Cardiac muscle cell (in vitro differentiated cells and primary cell): ENCODE results near the gene SMYD3. TPM values are rescaled to one million over a fixed set of nuclear protein-coding genes. Genes with fewer than 3 reads are reported as not detected.

Source experiments
- DNase-seq, 2 donors: peaks; one replicate each; pipeline versions ENCODE4 v3.0.0 to v3.0.0-alpha.2; 2010 to 2017; ENCODE audit warnings: low read depth in 1 of 2, low spot score in 1 of 2
- H3K27ac ChIP-seq: fragments of 200-600 bp; sonication (generic); 2 replicates; pipeline ENCODE4 v1.5.1; 2016
- H3K27me3 ChIP-seq: fragments of 200-600 bp; sonication (generic); 2 replicates; pipeline ENCODE4 v1.6.0; 2016; ENCODE audit warnings: control low read depth
- H3K36me3 ChIP-seq: fragments of 200-600 bp; sonication (generic); 2 replicates; pipeline ENCODE4 v1.5.1; 2016; ENCODE audit warnings: control low read depth
- H3K4me1 ChIP-seq: fragments of 200-600 bp; sonication (generic); 2 replicates; pipeline ENCODE4 v1.8.1; 2017; ENCODE audit warnings: low read depth, mild to moderate bottlenecking, mixed run types
- H3K4me3 ChIP-seq: fragments of 200-600 bp; sonication (generic); 2 replicates; pipeline ENCODE4 v1.5.1; 2016; ENCODE audit warnings: mild to moderate bottlenecking
- H3K9me3 ChIP-seq: fragments of 200-600 bp; sonication (generic); 2 replicates; pipeline ENCODE4 v1.5.1; 2017; ENCODE audit warnings: low read depth, mild to moderate bottlenecking, control low read depth
- CTCF ChIP-seq: IDR thresholded peaks from 2 replicates; pipeline ENCODE4 v1.5.1; 2012; ENCODE audit warnings: low read depth, mild to moderate bottlenecking, low read length
- polyA plus RNA-seq: library from polyadenylated mRNA; unstranded; fragments of >200 nt; fragmentation: Nextera tagmentation; extraction: Ambion mirVana; gene quantifications from 2 replicates; pipeline ENCODE4 v1.2.1, GENCODE V29; 2016
- total RNA-seq: library from RNA; depleted of rRNA; stranded (reverse); fragments of >200 nt; gene quantifications from 2 replicates; pipeline ENCODE4 v1.2.3, GENCODE V29; 2016

The SMYD3 gene
- total and polyA plus RNA-seq, 2 experiments from 2014 or later = 47.2 to 50.8 TPM

GRCh38 chr1:246086191-246086590 lies 420.9 kb downstream of the SMYD3 start:
- H3K27ac ChIP-seq = no peak overlapping the region
- no peaks in the 10 kb centered on the region for H3K27me3 ChIP-seq
- H3K4me3 ChIP-seq = no peak overlapping the region
- DNase-seq = no peak
- H3K9me3 ChIP-seq = no peaks in the 10 kb centered on the region
- no peaks in the 10 kb centered on the region for H3K4me1 ChIP-seq
- TF ChIP-seq CTCF = no peak
- H3K36me3 ChIP-seq = no peaks in the 10 kb centered on the region

GRCh38 chr1:246083416-246083815 lies 423.7 kb downstream of the SMYD3 start:
- Histone ChIP-seq H3K9me3 (no peaks in the 10 kb centered on the region), H3K27ac (no peak overlapping the region), H3K36me3 (no peaks in the 10 kb centered on the region), H3K4me3 (no peak overlapping the region), H3K27me3 (no peaks in the 10 kb centered on the region), H3K4me1 (no peaks in the 10 kb centered on the region)
- no peak for DNase-seq
- no peak for TF ChIP-seq CTCF

GRCh38 chr1:246081856-246082668 lies 425.0 kb downstream of the SMYD3 start:
- no peak overlapping the region for H3K4me3 ChIP-seq
- no peaks in the 10 kb centered on the region for H3K27me3 ChIP-seq
- H3K27ac ChIP-seq = no peak overlapping the region
- no peaks in the 10 kb centered on the region for H3K36me3 ChIP-seq
- DNase-seq = no peak
- no peaks in the 10 kb centered on the region for H3K9me3 ChIP-seq
- H3K4me1 ChIP-seq = peaks cover 4% of the 10 kb centered on the region
- no peak for TF ChIP-seq CTCF

GRCh38 chr1:246081138-246081702 lies 425.9 kb downstream of the SMYD3 start:
- Histone ChIP-seq H3K36me3 (no peaks in the 10 kb centered on the region), H3K27ac (no peak overlapping the region), H3K4me1 (peaks cover 12% of the 10 kb centered on the region), H3K27me3 (no peaks in the 10 kb centered on the region), H3K9me3 (no peaks in the 10 kb centered on the region), H3K4me3 (no peak overlapping the region)
- TF ChIP-seq CTCF = no peak
- no peak for DNase-seq

GRCh38 chr1:246080031-246080430 lies 427.0 kb downstream of the SMYD3 start:
- Histone ChIP-seq H3K27me3 (no peaks in the 10 kb centered on the region), H3K36me3 (no peaks in the 10 kb centered on the region), H3K9me3 (no peaks in the 10 kb centered on the region), H3K27ac (no peak overlapping the region), H3K4me1 (peaks cover 17% of the 10 kb centered on the region), H3K4me3 (no peak overlapping the region)
- TF ChIP-seq CTCF = no peak
- no peak for DNase-seq
